HK-2 (cell line): ENCODE measurements around the gene RREB1.
A peak's percentile ranks its signal among the peaks of the same experiment; 100 is the strongest.
"Not testable (repeated sequence)": the region's sequence is repeated elsewhere in the genome, so short reads cannot be mapped to it uniquely, and the experiment has no call there.

Source experiments
- DNase-seq: peaks from one replicate; pipeline ENCODE4 v3.0.0-alpha.2; 2018; ENCODE audit not compliant: unreplicated experiment

Gene RREB1

DNA sequence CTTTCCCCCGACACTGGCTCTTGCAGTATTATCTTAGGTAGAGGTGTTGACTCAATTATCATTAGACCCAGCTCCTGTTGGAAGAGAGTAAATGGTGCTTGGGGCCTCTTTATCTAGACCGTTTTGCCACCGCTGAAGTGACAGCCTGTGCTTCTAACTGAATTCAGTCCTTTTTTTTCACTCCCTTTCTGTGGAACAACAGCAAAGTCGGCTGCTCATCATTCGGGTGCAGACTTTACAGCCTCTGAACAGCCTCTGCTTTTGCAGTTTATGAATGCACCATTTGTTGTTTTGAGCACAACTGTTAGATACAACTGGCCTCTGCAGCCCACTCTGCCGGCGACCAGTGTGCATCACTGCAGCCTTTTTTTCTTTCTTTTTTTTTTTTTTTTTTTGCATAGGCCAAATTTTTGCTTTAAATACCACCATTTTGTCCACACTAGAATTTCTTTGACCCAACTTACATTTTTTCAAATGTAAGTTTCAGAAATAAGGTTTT is 35.8 kb downstream of the RREB1 start:
- DNase-seq = no peak

DNA sequence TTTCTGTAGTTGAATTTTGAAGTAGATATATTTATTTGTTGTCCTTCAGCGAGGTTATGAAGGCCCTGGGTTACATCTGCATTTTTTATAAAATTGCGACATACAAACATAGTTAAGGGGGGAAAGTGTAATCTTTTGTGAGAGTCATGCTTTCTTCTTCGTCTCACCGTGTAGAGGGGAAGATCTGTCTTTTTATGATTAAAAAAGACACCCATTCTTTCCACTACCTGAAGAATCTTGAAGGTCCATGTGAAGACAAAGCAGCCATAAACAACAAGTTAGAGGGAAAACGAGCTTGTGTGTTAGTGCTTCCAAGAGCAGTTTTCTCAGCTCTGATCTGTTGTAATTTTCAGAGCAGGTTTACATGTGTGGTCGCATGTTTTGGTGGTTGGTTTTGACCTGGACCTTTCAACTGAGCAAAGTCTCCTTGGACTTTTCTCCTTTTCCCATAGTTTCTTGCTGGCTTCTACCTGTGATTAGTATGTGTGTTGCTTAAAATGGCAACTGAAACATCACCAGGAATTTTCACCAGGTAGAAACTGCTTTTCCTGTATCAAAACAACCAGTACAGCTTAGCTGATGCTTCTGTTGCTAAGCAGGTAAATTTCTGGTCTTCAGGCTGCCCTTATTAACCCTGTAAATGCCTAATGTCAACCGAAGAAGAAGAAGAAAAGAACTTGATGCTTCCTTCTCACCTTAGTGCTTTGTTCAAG is 37.3 kb downstream of the RREB1 start:
- DNase-seq = no peak

DNA sequence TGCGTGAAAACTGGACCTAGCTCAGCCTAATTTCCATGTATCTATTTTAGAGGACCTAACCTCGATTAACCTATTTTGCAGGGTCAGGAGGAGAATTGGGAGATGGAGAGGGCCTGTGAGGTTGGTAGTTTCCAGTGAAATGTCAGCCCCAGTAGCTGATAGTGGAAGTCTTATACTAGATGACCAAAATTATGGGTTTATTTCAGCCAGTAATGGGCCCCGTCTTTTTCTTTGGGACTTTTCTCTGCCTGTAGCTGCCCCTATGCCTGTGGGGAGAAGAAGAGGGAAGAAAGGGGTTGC is 37.8 kb downstream of the RREB1 start:
- DNase-seq = no peak

DNA sequence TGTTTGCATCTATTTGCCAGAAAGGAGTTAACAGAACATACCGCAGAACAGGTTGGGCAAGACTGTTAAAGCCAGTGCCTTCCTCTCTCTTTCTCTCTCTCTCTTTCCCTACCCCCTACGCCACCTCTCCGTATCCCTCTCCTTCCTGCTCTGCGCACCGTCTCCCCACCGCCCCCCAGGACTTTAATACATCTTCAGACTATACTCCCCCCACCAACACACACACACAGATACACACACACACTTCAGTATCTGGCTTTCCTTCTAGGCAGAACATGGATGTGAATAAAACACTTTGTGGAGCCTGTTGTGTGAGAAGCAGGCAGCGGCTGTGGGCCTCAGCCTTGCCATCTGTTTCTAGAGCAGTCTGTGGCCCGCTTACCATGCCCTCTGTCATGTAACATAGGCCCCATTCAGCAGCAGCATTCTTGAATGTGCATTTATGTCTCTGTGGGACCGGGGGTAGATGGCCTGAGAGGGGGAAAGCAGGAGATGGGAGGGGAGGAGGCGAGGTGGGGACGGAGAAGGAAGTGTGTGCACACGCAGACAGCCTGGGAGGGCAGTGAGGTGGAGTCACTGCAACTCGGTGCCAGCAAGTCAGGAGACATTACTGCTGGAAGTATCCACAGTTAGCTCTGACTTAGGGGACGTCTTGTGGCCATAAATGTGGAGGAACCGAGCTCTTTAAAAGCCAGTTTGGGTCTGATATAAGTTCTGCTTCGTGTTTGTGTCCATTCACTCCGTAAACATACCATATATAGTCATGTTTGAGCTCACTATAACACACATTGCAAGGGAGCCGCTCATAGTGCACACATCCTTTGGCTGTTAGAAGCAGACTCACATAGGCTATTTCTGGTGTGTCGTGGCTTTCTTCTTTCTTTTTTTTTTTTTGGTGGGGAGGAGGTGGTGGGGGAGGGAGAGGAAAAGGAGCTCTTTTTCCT is 38.4 kb downstream of the RREB1 start:
- peak; percentile 21 for DNase-seq

DNA sequence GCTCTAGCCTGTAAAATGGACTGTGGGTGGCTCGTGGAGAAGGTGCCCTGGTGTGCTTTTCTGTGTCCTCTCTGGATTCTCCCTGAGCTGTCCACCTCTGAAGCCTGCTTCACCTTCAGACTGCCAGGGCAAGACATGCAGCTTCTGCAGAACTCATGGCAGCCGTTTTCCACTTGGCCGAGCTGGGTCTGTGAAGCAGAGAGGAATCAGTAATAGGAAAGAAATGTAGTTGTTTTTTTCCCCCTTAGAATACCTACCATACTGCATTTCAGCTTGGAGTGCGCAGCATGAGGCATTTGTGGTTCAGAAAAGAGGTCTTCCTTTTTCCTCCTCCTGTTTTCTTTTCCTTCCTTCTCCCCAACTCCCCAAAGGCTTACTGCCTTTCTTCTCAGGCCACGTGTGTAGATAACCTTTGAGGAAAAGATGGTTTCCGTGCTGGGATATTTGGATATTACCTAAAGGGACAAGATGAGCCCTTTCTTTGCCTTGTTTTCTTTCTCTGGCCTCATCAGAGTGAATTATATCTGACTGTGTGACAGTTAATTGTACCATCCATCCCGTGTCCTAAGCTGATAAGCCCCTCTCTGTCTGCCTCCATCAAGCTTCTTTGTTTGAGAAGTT is 39.4 kb downstream of the RREB1 start:
- peak; percentile 33 for DNase-seq

DNA sequence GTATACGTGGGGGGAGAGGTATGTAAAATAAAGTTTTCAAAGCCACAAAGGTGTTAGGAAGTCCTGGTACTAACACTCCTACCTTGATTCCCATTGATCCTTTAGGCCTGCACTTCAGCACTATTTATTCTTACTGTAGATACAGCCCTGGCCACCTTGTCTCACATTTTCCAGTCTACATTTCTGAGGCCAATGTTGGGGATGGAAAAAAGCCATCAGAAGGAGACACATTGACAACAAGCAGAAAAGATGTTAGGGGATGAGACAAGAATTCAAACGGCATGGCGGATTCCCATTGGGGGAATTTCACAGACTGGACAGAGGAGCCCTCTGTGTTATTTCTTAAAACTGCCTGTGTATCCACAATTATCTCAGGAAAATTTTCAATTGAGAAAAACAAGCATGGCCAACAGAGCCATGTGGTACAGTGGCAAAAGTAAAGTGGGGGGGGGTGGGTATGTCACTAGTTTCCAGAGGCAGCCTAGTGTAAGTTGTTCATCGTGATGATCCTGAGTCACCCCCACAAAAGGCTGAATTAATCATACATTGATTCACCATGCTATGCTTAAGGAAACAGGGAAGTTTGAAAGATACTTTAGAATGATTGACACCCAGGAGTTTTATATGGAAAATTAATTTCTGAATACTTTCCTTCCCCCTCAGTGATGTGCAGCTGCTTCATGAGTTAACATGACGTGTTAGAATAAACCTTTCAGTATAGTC is 40.5 kb downstream of the RREB1 start:
- DNase-seq = peak; percentile 49

DNA sequence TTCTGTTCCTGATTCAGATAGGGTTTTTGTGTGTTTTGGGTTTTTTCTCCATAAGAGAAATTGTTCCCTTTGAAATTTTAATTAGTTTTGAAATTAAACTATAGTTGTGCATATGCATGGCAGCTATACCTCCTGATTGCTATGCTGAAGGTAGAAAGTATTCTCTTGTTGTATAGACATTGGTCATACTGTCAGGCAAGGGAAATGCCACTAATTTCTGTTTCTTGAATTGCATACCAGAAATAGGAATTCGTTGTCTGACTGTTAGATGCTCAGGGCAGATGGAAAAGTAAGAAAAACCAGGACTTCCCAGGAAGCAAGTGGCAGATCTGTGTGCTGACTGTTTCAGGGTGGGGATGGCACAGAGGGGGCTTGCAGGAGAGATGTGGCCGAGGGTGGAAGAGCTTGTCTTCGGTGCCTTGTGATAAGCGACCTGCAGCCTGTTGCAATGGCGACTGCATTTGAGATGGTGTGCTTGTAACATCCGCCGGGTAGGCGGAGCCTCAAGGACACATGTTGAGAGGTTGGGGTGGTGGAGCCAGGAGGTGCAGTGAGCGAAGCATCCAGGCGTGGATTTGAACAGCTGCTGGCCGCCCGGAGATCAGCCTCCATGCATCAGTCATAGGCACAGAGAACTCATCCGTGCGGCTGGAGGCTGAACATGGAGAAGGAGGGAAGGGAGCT is 42.8 kb downstream of the RREB1 start:
- no peak for DNase-seq

DNA sequence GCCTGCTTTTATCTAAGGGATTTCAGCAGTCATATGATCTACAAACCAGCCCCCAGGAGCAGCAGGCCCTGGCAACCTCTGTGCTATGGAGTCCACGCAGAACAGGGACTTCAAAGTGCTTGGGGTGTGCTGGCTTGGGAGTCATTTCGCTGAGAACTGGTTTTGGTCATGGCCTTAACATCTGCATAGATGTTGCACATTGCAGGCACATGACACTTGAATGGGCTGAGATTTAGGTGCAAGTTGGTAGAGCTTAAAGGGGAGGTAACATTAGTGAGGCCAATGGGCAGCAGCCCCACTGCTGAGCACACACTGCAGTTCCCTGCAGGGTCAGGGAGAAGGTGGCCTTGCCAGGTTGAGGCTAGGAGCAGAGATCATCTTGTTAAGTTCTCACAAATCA is 43.6 kb downstream of the RREB1 start:
- no peak for DNase-seq

DNA sequence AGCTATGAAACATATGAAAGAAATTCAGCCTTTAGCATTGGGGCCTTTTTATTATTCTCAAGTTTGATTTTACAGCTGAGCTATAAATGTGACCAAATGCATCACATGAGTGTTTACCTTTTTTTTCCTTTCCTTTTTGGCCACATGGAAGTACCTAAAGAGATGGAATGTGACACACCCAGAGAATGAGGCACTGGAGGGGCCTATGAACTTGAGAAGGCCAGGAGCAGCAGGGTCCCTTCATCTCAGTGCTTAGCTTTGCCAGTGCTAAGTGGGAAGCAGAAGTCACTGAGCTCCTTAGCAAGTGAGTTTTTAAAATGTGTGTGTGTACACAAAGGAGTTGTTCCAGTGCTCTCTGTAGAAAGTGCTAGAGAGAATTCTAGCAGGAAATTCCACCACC is 44.7 kb downstream of the RREB1 start:
- no peak for DNase-seq

DNA sequence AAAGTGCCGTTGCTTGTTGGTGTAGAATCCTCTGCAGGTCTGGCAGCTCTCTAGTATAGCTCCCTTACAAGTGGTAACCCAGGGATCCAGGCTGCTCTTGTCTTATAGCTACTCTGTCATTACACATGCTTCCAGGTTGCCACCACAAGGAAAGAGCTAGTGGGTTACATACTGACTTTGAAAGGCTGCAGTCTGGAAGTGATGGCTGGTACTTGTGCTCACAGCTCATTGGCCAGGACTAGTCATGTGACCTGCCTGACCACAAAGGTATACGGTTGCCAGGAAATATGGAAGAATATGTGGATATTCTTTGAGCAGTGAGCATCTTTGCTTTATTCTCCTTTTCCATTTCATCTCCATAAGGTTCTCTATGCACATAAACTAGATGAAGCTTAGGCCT is 46.0 kb downstream of the RREB1 start:
- DNase-seq = no peak

DNA sequence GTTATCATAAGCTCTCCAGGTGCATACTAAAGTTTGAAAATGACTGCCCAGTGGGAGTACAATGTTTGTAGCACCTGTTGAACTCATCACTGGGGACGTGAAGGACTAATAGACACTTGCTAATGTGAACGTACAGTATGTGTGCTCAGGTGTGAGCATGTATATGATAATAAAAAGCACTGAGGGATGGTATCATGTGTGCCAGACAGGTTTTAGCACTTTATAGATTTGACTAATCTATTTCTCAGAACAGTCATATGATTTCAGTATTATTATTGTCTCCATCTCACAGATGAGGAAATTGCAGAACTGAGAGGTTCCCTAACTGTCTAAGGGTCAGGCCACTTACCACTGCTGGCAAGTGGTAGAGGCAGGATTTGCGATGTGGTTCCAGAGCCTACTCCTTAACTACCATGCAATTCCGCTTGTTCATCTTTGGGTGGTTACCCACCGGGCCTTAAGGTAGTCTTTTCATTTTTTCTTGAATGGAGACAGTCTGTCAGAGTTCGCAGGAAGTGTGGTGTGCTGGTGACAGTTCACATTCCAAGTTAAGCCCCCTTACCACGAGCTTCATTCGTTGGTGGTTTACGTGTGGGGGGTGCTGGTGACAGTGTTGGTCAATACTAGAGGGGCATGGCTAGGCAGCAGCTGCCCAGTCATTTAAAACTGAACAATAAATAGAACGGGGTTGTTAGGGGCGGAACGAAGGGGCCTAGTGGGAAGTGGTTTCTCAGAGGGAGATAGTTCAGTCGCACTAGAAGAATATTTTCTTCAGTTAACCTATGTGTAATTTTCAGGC is 46.8 kb downstream of the RREB1 start:
- DNase-seq = no peak

DNA sequence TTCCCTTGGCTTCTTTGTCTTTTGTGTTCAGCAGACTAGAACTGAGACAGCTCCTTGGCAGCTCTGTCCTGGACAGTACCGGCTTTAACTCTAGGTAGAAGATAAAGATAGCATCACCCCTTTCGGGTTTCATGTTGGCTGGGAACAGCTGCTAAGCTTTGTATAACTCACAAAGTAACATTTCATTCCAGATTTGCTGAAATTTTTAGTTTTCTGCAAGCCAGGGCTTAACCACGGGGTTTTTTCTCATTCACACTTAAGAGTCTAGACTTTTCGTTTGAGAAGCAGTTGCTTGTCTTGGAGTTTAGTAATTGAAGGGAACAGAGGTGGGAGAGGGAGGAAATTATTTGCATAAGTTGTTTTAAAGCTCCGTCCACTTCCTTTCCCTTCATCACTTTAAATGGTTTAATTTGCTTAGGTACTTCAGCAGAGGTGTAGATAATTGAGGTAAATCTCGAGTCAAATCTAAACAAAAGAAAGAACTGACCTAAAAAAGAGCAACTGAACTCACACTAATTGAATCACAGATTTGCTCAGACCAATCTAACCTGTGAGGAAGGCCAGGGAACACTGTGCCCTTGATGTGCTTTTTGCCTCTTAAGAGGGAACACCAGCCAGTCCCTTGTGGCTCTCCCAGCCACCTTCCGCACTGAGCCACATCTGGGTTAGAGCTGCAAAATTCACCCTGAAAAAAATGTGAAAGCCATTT is 48.3 kb downstream of the RREB1 start:
- DNase-seq = no peak

DNA sequence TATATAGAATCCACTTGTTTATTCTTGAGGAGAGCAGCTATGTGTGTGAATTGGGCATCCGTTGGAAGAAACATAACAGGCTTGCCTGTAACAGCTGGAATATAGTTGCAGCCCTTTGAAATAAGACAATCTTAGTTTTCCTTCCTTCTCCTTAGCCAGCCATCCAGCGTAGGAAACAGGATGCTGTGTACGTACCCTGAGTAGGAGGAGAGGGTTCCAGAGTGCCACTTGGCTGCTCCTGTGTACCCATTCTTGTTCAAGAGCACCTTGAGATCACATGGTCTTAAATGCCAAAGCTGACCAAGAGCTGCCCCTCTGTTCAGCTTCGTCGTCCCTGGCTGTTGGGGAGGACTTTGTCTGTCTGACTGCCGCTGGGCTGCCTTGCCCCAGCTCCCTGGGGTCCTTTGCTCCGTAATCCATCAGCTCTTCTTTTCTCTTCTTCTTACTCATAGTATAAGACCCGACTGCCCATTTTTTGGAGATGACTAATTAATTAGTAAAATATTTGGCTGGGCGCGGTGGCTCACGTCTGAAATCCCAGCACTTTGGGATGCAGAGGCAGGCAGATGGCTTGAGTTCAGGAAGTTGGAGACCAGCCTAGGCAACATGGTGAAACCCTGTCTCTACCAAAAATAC is 49.0 kb downstream of the RREB1 start:
- DNase-seq = no peak

DNA sequence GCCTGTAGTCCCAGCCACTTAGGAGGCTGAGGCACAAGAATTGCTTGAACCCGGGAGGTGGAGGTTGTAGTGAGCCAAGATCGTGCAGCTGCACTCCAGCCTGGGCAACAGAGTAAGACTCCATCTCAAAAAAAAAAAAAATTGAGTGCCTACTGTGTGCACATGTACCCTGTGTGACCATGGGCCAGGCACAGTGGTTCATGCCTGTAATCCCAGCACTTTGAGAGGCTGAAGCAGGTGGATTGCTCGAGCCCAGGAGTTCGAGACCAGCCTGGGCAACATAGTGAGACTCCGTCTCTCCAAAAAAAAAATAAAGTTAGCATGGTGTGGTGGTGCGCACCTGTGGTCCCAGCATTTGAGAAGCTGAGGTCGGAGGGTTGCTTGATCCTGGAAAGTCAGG is 49.5 kb downstream of the RREB1 start:
- DNase-seq = not testable (repeated sequence)

DNA sequence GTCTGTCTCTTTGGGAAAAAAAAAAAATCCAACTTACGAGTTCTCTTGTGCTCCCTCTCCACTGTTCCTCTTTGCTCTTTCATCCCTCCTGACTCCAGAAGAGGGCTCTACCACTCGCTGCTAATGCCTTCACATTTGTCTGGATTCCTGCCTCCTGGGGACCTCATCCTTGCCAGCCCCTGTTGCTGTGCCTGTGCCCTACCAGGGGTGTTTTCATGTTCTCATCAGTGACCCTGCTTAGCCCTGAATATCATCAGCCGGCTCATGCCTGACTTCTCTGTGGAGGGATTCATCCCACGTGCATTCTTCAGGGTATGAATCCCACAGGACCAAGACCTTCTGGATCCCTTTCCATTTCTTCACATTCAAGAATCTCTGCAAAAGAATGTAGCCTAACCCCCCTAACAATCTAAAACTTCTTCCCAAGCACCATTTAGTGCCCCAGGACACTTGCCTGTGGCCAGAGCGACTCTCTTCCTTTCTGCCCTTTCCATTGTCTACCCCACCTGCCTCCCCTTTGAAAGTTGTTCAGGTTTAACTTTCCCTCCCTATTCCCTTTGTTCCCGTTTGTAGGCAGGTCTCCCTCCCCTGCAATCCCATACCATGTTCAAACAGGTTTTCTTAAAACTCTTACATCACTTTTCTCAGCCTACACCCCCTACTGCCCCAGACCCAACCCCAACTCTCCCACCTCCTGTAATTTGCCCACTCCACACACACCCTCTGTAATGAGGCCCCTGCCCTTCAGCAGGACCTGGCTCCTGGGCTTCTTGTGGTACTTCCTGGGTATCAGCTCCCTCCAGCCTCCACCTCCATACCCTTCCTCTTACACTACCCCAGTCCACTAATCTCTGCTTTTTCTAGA is 50.2 kb downstream of the RREB1 start:
- DNase-seq = no peak

DNA sequence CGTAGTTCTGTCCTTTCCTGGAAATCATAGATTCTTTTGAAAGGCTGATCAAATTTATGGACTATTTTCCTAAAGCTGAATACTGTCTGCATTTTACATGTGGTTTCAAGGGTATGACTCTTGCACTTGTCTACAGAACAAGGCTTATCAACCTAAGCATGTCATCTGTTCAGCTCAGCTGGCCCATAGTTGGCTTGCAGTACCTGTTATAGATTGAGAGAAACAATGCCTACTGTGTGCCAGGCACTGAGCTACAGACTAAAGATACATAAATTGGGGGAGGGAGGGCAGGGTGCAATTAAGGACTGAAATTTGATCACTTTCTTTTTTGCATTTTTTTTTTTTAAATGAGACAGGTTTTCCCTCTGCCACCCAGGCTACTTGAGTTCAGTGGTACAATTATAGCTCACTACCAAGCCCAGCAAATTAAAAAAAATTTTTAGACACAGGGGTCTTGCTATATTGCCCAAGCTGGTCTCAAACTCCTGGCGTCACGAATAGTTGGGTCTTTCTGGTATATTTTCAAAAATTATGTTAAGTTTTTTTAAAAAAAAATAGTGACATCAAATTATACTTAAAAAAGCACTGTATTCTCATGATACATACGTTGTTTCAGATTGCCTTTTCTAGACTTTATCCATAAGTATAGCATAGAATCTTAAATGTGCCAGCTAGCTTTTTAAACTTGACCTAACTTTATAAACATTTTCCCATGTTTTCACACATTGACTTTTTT is 52.2 kb downstream of the RREB1 start:
- DNase-seq = no peak

DNA sequence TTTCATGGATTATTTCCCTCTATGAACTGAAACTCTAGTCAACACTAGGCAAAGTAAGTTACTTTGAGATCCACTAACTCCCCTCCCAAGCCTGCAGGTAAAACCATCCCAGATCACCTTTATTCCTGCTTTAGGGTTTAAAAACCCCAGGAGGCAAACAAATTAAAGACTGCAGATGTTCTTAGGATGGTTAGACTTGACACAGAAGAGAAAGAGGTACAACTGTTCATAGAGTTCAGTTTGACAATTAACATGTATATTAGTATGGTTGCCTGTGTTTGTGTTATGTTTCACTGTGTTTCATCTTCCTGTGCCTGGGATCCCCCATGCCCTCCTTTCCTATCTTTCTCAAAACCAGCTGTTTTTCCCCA is 53.5 kb downstream of the RREB1 start:
- no peak for DNase-seq

DNA sequence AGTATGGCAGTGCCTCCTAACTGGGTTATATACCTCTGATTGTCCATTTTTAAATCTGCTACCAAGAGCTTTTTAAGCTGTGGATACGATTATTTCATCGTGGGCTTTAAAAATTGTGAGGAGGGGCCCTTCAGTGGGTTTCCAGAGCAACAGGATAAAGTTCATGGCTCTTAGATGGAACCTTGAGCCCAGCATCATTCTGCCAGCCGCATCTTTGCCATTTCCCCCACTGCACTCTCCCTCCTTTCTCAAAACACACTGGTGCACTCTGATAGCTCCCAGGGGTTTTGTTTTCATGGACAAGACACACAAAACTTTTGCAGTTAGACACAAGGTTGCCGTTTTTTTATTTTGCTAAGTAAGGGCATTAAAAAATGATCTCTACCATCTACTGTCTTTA is 54.1 kb downstream of the RREB1 start:
- no peak for DNase-seq
